GM19239 (cell line): ENCODE measurements around the gene UAP1L1.
"Not testable (repeated sequence)": the region's sequence is repeated elsewhere in the genome, so short reads cannot be mapped to it uniquely, and the experiment has no call there.

Experiments
- DNase-seq: peaks from one replicate; pipeline ENCODE4 v3.0.0; 2011; ENCODE audit warnings: low spot score; ENCODE audit not compliant: insufficient read length
- FAIRE-seq: peaks from 2 replicates; lab custom pipeline; 2011; peaks lifted over from hg19 to GRCh38; lab: Jason Lieb, UNC

Gene UAP1L1

GRCh38 chr9:137110147-137110910 lies 33.0 kb downstream of the UAP1L1 start:
- FAIRE-seq: no peak

GRCh38 chr9:137110911-137111787 lies 33.8 kb downstream of the UAP1L1 start:
- FAIRE-seq (no peak), DNase-seq (no peak)

More at GRCh38 chr9:137110147-137110910, 33.0 kb downstream of the UAP1L1 start:
- DNase-seq: no peak

- FAIRE-seq (no peak), DNase-seq (no peak)
These were observed 34.7 kb downstream of the UAP1L1 start for GRCh38 chr9:137111788-137112563.

GRCh38 chr9:137112564-137113384 lies 35.5 kb downstream of the UAP1L1 start:
- DNase-seq (no peak), FAIRE-seq (no peak)

GRCh38 chr9:137113385-137114159 lies 36.3 kb downstream of the UAP1L1 start:
- FAIRE-seq (no peak), DNase-seq (no peak)

GRCh38 chr9:137114220-137114612 lies 36.9 kb downstream of the UAP1L1 start:
- no peak for FAIRE-seq
- no peak for DNase-seq

GRCh38 chr9:137114613-137115393 lies 37.5 kb downstream of the UAP1L1 start, which contains the start of gene DPP7:
Gene DPP7 (minus strand): TSS chr9:137114733. CDS start chr9:137114713, 20 bp downstream.
- FAIRE-seq: no peak
- peak; percentile 98 for DNase-seq

- DNase-seq (no peak), FAIRE-seq (no peak)
These were observed 38.2 kb downstream of the UAP1L1 start for GRCh38 chr9:137115394-137116026.

- no peak for FAIRE-seq
These were observed 38.8 kb downstream of the UAP1L1 start for GRCh38 chr9:137116027-137116507.

GRCh38 chr9:137116728-137117127 lies 39.4 kb downstream of the UAP1L1 start:
- FAIRE-seq: no peak
- no peak for DNase-seq

More at GRCh38 chr9:137116027-137116507, 38.8 kb downstream of the UAP1L1 start:
- DNase-seq: no peak

- no peak for DNase-seq
These were observed 40.0 kb downstream of the UAP1L1 start for GRCh38 chr9:137117269-137117731.

GRCh38 chr9:137118092-137118603 lies 40.8 kb downstream of the UAP1L1 start:
- DNase-seq, FAIRE-seq: not testable (repeated sequence)

More at GRCh38 chr9:137117269-137117731, 40.0 kb downstream of the UAP1L1 start:
- FAIRE-seq: no peak

- DNase-seq, FAIRE-seq: not testable (repeated sequence)
These were observed 44.8 kb downstream of the UAP1L1 start for GRCh38 chr9:137121927-137122795.

GRCh38 chr9:137122796-137123467 lies 45.6 kb downstream of the UAP1L1 start:
- not testable (repeated sequence) for FAIRE-seq, DNase-seq

GRCh38 chr9:137123468-137123837 lies 46.1 kb downstream of the UAP1L1 start:
- peak; percentile 76 for FAIRE-seq

More at GRCh38 chr9:137123468-137123837, 46.1 kb downstream of the UAP1L1 start:
- no peak for DNase-seq
